Suprapubic skin (tissue), 4 donors: ENCODE results near the gene TMEM131.

Source experiments
- CTCF ChIP-seq, 2 donors: fragments of 200-600 bp in 1 of 2; fragments of 450-650 bp in 1 of 2; sonication (generic) in 1 of 2; IDR thresholded peaks; one replicate each; pipeline ENCODE4 v1.5.1; 2016 to 2019; ENCODE audit warnings: antibody characterized with exemption in 2 of 2, mild to moderate bottlenecking in 1 of 2, moderate library complexity in 1 of 2
- POLR2A ChIP-seq, 2 donors: fragments of 450-650 bp; IDR thresholded peaks; one replicate each; pipeline ENCODE4 v1.6.1; 2017; ENCODE audit warnings: antibody characterized with exemption in 2 of 2, mild to moderate bottlenecking in 2 of 2, moderate library complexity in 2 of 2
- POLR2AphosphoS5 ChIP-seq, 3 donors: sonication (generic); formaldehyde crosslinking; IDR thresholded peaks; one replicate each; pipeline ENCODE4 v1.6.1; 2017; ENCODE audit warnings: antibody characterized with exemption in 3 of 3

GRCh38 chr2:97714084-97714949, 281.4 kb downstream of the TMEM131 start:
- TF ChIP-seq POLR2AphosphoS5 (IDR thresholded peaks at IDR 0.05) (no peak), CTCF (IDR thresholded peaks at IDR 0.05) (no peak), POLR2A (IDR thresholded peaks at IDR 0.05) (no peak)
